Spleen (tissue), 11 donors: Measurements from ENCODE around the gene ELSPBP1. TPM values are rescaled to one million over a fixed set of nuclear protein-coding genes. Genes with fewer than 3 reads are reported as not detected.

Source experiments
- DNase-seq: peaks from one replicate; pipeline ENCODE4 v3.0.0-alpha.2; 2020
- H3K27ac ChIP-seq, 8 donors: fragments of 200-600 bp; sonication (generic) in 7 of 8; 1 replicate in 4 of 8; 2 replicates in 4 of 8; pipeline versions ENCODE4 v1.5.0 to v1.8.0; 2016 to 2021; ENCODE audit warnings: inconsistent platforms in 4 of 8, mild to moderate bottlenecking in 4 of 8, moderate library complexity in 1 of 8
- H3K27me3 ChIP-seq, 7 donors: fragments of 200-600 bp; sonication (generic) in 6 of 7; replicated peaks in 1 of 7; 1 replicate in 4 of 7; 2 replicates in 3 of 7; pipeline versions ENCODE4 v1.5.0 to v1.8.0; 2016 to 2021; ENCODE audit warnings: inconsistent platforms in 3 of 7, mild to moderate bottlenecking in 1 of 7
- H3K36me3 ChIP-seq, 6 donors: fragments of 200-600 bp; sonication (generic) in 5 of 6; 1 replicate in 4 of 6; 2 replicates in 2 of 6; pipeline versions ENCODE4 v1.5.0 to v1.8.0; 2016 to 2021; ENCODE audit warnings: inconsistent platforms in 2 of 6
- H3K4me1 ChIP-seq, 6 donors: fragments of 200-600 bp; sonication (generic) in 5 of 6; 1 replicate in 3 of 6; 2 replicates in 3 of 6; pipeline versions ENCODE4 v1.5.0 to v1.8.0; 2016 to 2021; ENCODE audit warnings: inconsistent platforms in 3 of 6
- H3K4me3 ChIP-seq, 8 donors: fragments of 200-600 bp; sonication (generic) in 7 of 8; 1 replicate in 4 of 8; 2 replicates in 4 of 8; pipeline versions ENCODE4 v1.5.0 to v1.8.0; 2016 to 2021; ENCODE audit warnings: inconsistent platforms in 4 of 8, mild to moderate bottlenecking in 4 of 8, moderate library complexity in 2 of 8
- H3K9me3 ChIP-seq, 8 donors: fragments of 200-600 bp; sonication (generic) in 7 of 8; 1 replicate in 4 of 8; 2 replicates in 4 of 8; pipeline versions ENCODE4 v1.5.0 to v1.8.0; 2016 to 2021; ENCODE audit warnings: inconsistent platforms in 4 of 8
- CTCF ChIP-seq, 11 experiments: fragments of 200-600 bp in 7 of 11; fragments of 450-650 bp in 4 of 11; sonication (generic) in 4 of 11; IDR thresholded peaks in 8 of 11; conservative IDR thresholded peaks in 3 of 11; 1 replicate in 7 of 11; 2 replicates in 4 of 11; pipeline versions ENCODE4 v1.4.0 to v1.8.0; 2016 to 2021; ENCODE audit warnings: antibody characterized with exemption in 11 of 11, inconsistent platforms in 4 of 11, mild to moderate bottlenecking in 1 of 11
- POLR2A ChIP-seq, 3 donors: fragments of 450-650 bp; IDR thresholded peaks; one replicate each; pipeline ENCODE4 v1.5.1; 2017; ENCODE audit warnings: antibody characterized with exemption in 3 of 3, mild to moderate bottlenecking in 1 of 3
- POLR2AphosphoS5 ChIP-seq, 3 donors: sonication (generic); formaldehyde crosslinking; IDR thresholded peaks; one replicate each; pipeline ENCODE4 v1.5.1; 2017; ENCODE audit warnings: antibody characterized with exemption in 3 of 3
- WGBS, 5 donors: extraction: QIAGEN DNeasy Blood & Tissue Kit in 3 of 5; methylation state at CpG; one replicate each; pipeline versions ENCODE4 v1.1.5 to v1.1.7; 2013 to 2018; 5-methylcytosine and 5-hydroxymethylcytosine counted together
- intact Hi-C: fragments of 100-400 bp; cut with DNase I; formaldehyde crosslinking; loops from one replicate; pipeline ENCODE4 v1.15.0; 2023; ENCODE audit warnings: low total_unique reads
- polyA plus RNA-seq, 3 donors: library from polyadenylated mRNA; stranded (reverse); fragments of 200-250 nt; gene quantifications; one replicate each; pipeline ENCODE4 v1.2.1, GENCODE V29; 2013
- total RNA-seq, 7 donors: library from RNA; depleted of rRNA in 3 of 7; stranded (reverse); fragments of >200 nt in 3 of 7; fragmentation: NEBNext Ultra II Directional in 4 of 7; extraction: Animal tissue kit (Norgen Biotek cat#: 25700) in 4 of 7; gene quantifications; one replicate each; pipeline versions ENCODE4 v1.1.0 to v1.2.1, GENCODE V29; 2016 to 2021
- donor health status: healthy with polysubstance abuse.
- donor health status: DM: no; HTN: no; CAD: no; lungs with moderate emphysema.
- donor health status: DM: no; HTN: no; CAD: no.
- donor health status: Bipolar disorder and iron deficiency.
- donor health status: healthy.
- donor health status: DM: no; HTN: no; CAD: no.
- donor health status: DM: yes; HTN: yes; CAD: no.

ELSPBP1 gene
- total and polyA plus RNA-seq, 10 donors, result not detected

GRCh38 chr19:48029431-48029830 is 35.0 kb downstream of the ELSPBP1 start:
- H3K27ac ChIP-seq, result no peak overlapping the region
- intact Hi-C loops, result no loop called here
- WGBS, 5 donors, result 73 to 85% (median 77%) methylated on average over 7 of the region's 7 CpGs
- H3K9me3 ChIP-seq, result no peaks in the 10 kb centered on the region
- peaks cover 0 to 58% (median 0%) of the 10 kb centered on the region in 7 donors for H3K27me3 ChIP-seq
- H3K4me3 ChIP-seq, result no peak overlapping the region
- DNase-seq, result no peak
- no peaks in the 10 kb centered on the region for H3K36me3 ChIP-seq
- TF ChIP-seq CTCF (IDR thresholded peaks at IDR 0.05 in 8 of 11, conservative IDR thresholded peaks at IDR 0.05 in 3 of 11) (no peak), POLR2A (IDR thresholded peaks at IDR 0.05) (no peak), POLR2AphosphoS5 (IDR thresholded peaks at IDR 0.05) (no peak)
- H3K4me1 ChIP-seq, result no peaks in the 10 kb centered on the region

DNA sequence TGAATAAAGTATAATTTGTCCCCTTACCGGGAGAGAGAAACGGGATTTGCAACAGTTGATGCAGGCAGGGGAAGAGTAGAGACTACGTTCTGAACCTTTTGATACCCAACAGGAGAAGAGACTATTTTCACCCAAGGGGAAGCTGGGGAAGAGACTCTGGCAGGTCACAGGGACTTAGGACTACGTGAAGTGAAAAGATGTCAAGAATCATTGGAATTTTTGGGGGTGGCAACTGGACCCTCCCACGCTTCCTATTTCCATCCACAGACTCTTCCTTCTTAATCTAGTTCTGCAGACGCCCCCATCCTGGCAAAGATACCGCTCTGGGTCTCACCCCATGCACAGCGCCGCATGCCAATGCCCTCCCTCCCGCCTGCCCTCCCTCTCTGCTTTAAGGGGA is 35.6 kb downstream of the ELSPBP1 start:
- no peaks in the 10 kb centered on the region for H3K36me3 ChIP-seq
- no peak overlapping the region for H3K4me3 ChIP-seq
- WGBS, 5 donors, result 66 to 73% (median 69%) methylated on average over 10 of the region's 10 CpGs
- H3K27ac ChIP-seq, result no peak overlapping the region
- H3K9me3 ChIP-seq, result no peaks in the 10 kb centered on the region
- H3K27me3 ChIP-seq, result peaks cover 0 to 56% (median 0%) of the 10 kb centered on the region in 7 donors
- DNase-seq, result no peak
- TF ChIP-seq CTCF (IDR thresholded peaks at IDR 0.05 in 8 of 11, conservative IDR thresholded peaks at IDR 0.05 in 3 of 11) (no peak), POLR2AphosphoS5 (IDR thresholded peaks at IDR 0.05) (no peak), POLR2A (IDR thresholded peaks at IDR 0.05) (no peak)
- no peaks in the 10 kb centered on the region for H3K4me1 ChIP-seq
- intact Hi-C loops, result no loop called here

- Histone ChIP-seq H3K9me3 (peaks cover 0 to 25% (median 19%) of the 10 kb centered on the region in 8 donors), H3K27me3 (peaks cover 0 to 42% (median 0%) of the 10 kb centered on the region in 7 donors)
These were observed 39.2 kb downstream of the ELSPBP1 start for GRCh38 chr19:48033604-48034003.

DNA sequence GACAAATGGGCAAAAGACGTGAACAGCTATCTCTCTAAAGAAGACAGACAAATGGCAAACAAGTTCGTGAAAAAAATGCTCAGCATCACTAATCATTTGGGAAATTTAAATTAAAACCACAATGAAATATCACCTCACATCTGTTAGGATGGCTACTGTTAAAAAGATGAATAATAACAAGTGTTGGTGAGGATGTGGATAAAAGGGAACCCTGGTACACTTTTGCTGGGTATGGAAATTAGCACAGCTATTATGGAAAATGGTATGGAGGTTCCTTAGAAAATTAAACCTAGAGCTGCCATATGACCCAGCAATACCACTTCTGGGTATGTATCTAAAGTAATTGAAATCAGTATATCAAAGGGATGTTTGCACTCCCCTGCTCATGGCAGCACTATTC is 42.3 kb downstream of the ELSPBP1 start:
- Histone ChIP-seq H3K4me1 (no peaks in the 10 kb centered on the region), H3K36me3 (no peaks in the 10 kb centered on the region), H3K27me3 (peaks cover 0 to 40% (median 0%) of the 10 kb centered on the region in 7 donors), H3K9me3 (peaks cover 0 to 25% (median 19%) of the 10 kb centered on the region in 8 donors), H3K27ac (no peak overlapping the region), H3K4me3 (no peak overlapping the region)
- intact Hi-C loops, result no loop called here
- WGBS, 5 donors, result 80 to 91% (median 85%) methylated on average over 2 of the region's 2 CpGs
- no peak for DNase-seq
- TF ChIP-seq POLR2AphosphoS5 (IDR thresholded peaks at IDR 0.05) (no peak), CTCF (IDR thresholded peaks at IDR 0.05 in 8 of 11, conservative IDR thresholded peaks at IDR 0.05 in 3 of 11) (no peak), POLR2A (IDR thresholded peaks at IDR 0.05) (no peak)

More at GRCh38 chr19:48033604-48034003, 39.2 kb downstream of the ELSPBP1 start:
- WGBS, 5 donors, result 62 to 77% (median 70%) methylated on average over 5 of the region's 5 CpGs
- DNase-seq, result no peak
- no peak for TF ChIP-seq POLR2AphosphoS5 (IDR thresholded peaks at IDR 0.05)
- no peak for TF ChIP-seq CTCF (IDR thresholded peaks at IDR 0.05 in 8 of 11, conservative IDR thresholded peaks at IDR 0.05 in 3 of 11)
- TF ChIP-seq POLR2A (IDR thresholded peaks at IDR 0.05), result no peak
- Histone ChIP-seq H3K4me1 (no peaks in the 10 kb centered on the region), H3K27ac (no peak overlapping the region), H3K36me3 (no peaks in the 10 kb centered on the region), H3K4me3 (no peak overlapping the region)
- intact Hi-C loops, result no loop called here
